SK-N-SH (cell line): ENCODE measurements around the gene XK. TPM values are rescaled to one million over a fixed set of nuclear protein-coding genes. Genes with fewer than 3 reads are reported as not detected.

ENCODE experiments used
- CTCF ChIA-PET: fragments of 300-600, 350-600 bp; formaldehyde crosslinking; extraction: SDS; loops from one replicate; lab custom pipeline; 2021; lab: Yijun Ruan, JAX
- POLR2A ChIA-PET: fragments of 350-600 bp; sonication (Branson Sonifier 250); formaldehyde crosslinking; extraction: SDS; loops from one replicate; lab custom pipeline; 2020; ENCODE audit warnings: antibody characterized with exemption, inconsistent platforms; lab: Yijun Ruan, JAX
- DNase-seq: peaks from one replicate; pipeline ENCODE4 v3.0.0; 2012
- H2AFZ ChIP-seq: fragments of 200-600 bp; sonication (generic); 2 replicates; pipeline ENCODE4 v1.8.1; 2016; ENCODE audit warnings: antibody characterized with exemption, mild to moderate bottlenecking, low read depth
- H3F3A ChIP-seq: fragments of 200-600 bp; sonication (generic); replicated peaks from 2 replicates; pipeline ENCODE3; 2016; ENCODE audit warnings: antibody characterized with exemption, mild to moderate bottlenecking; ENCODE audit not compliant: insufficient read depth
- H3K27ac ChIP-seq, 2 experiments: fragments of 200-500 bp in 1 of 2; fragments of 200-600 bp in 1 of 2; sonication (Bioruptor generic) in 1 of 2; sonication (generic), shearing (Covaris generic) in 1 of 2; 2 replicates each; pipeline versions ENCODE4 v1.5.1 to v1.6.1; 2014 to 2016; ENCODE audit warnings: low read depth in 2 of 2, inconsistent platforms in 1 of 2, low read length in 1 of 2, mild to moderate bottlenecking in 1 of 2, mixed read lengths in 1 of 2
- H3K27me3 ChIP-seq: fragments of 200-600 bp; sonication (generic), shearing (Covaris generic); 2 replicates; pipeline ENCODE4 v1.6.1; 2016; ENCODE audit warnings: mixed run types; ENCODE audit not compliant: insufficient read depth
- H3K36me3 ChIP-seq, 2 experiments: fragments of 200-500 bp in 1 of 2; fragments of 200-600 bp in 1 of 2; sonication (Bioruptor generic) in 1 of 2; sonication (generic) in 1 of 2; replicated peaks in 1 of 2; 2 replicates each; pipeline versions ENCODE3 to v1.5.1; 2014 to 2016; ENCODE audit warnings: low read length in 1 of 2, mild to moderate bottlenecking in 1 of 2; ENCODE audit not compliant: insufficient read depth in 2 of 2, control insufficient read depth in 1 of 2
- H3K4me1 ChIP-seq, 2 experiments: fragments of 200-500 bp in 1 of 2; fragments of 200-600 bp in 1 of 2; sonication (Bioruptor generic) in 1 of 2; sonication (generic), shearing (Covaris generic) in 1 of 2; 2 replicates each; pipeline versions ENCODE4 v1.5.1 to v1.6.1; 2014 to 2016; ENCODE audit warnings: low read depth in 1 of 2, low read length in 1 of 2, mixed run types in 1 of 2; ENCODE audit not compliant: insufficient read depth in 2 of 2, control insufficient read depth in 1 of 2
- H3K4me2 ChIP-seq: fragments of 200-600 bp; sonication (generic), shearing (Covaris generic); 2 replicates; pipeline ENCODE4 v1.6.1; 2017; ENCODE audit warnings: mixed run types
- H3K4me3 ChIP-seq, 2 experiments: fragments of 200-500 bp in 1 of 2; fragments of 200-600 bp in 1 of 2; sonication (Bioruptor generic) in 1 of 2; sonication (generic), shearing (Covaris generic) in 1 of 2; 2 replicates each; pipeline versions ENCODE4 v1.5.1 to v1.8.1; 2014 to 2016; ENCODE audit warnings: low read depth in 2 of 2, inconsistent platforms in 1 of 2, low read length in 1 of 2, mild to moderate bottlenecking in 1 of 2, mixed read lengths in 1 of 2, moderate library complexity in 1 of 2
- H3K79me2 ChIP-seq: fragments of 200-600 bp; sonication (generic); 2 replicates; pipeline ENCODE4 v1.8.1; 2017; ENCODE audit warnings: mild to moderate bottlenecking; ENCODE audit not compliant: insufficient read depth
- H3K9ac ChIP-seq: fragments of 200-600 bp; sonication (generic); 2 replicates; pipeline ENCODE4 v1.6.1; 2017; ENCODE audit warnings: mixed run types
- H3K9me2 ChIP-seq: fragments of 200-600 bp; sonication (generic); 2 replicates; pipeline ENCODE4 v1.6.1; 2017; ENCODE audit warnings: mixed run types
- H3K9me3 ChIP-seq: fragments of 200-600 bp; sonication (generic); 2 replicates; pipeline ENCODE4 v1.6.1; 2017; ENCODE audit warnings: mixed run types, mild to moderate bottlenecking, moderate library complexity
- H4K20me1 ChIP-seq: fragments of 200-600 bp; sonication (generic); 2 replicates; pipeline ENCODE4 v1.6.1; 2017; ENCODE audit warnings: mild to moderate bottlenecking, mixed run types; ENCODE audit not compliant: insufficient read depth
- CHD2 ChIP-seq: fragments of 150-350 bp; IDR thresholded peaks from 2 replicates; pipeline ENCODE4 v1.6.1; 2018; ENCODE audit warnings: low read length; ENCODE audit not compliant: partially characterized antibody
- EZH2phosphoT487 ChIP-seq: fragments of 200-600 bp; sonication (generic); IDR thresholded peaks from 2 replicates; pipeline ENCODE4 v1.6.1; 2017; ENCODE audit warnings: low read depth, mixed run types, mild to moderate bottlenecking, antibody characterized with exemption, moderate library complexity, borderline replicate concordance
- FOSL2 ChIP-seq: IDR thresholded peaks from 2 replicates; pipeline ENCODE4 v1.4.0; 2012; ENCODE audit warnings: low read depth, mild to moderate bottlenecking, moderate library complexity, borderline replicate concordance
- FOXM1 ChIP-seq: IDR thresholded peaks from 2 replicates; pipeline ENCODE4 v1.4.0; 2012; ENCODE audit warnings: low read depth, mild to moderate bottlenecking
- GABPA ChIP-seq: IDR thresholded peaks from 2 replicates; pipeline ENCODE4 v1.4.0; 2012; ENCODE audit warnings: low read depth, mild to moderate bottlenecking
- GATA2 ChIP-seq: sonication (generic); formaldehyde crosslinking; IDR thresholded peaks from 2 replicates; pipeline ENCODE4 v1.5.0; 2020; ENCODE audit warnings: mild to moderate bottlenecking, missing genetic modification reagents
- IRF3 ChIP-seq: fragments of 150-350 bp; IDR thresholded peaks from 2 replicates; pipeline ENCODE4 v1.6.1; 2016; ENCODE audit warnings: mild to moderate bottlenecking, low read depth, low read length
- MEF2A ChIP-seq: IDR thresholded peaks from 2 replicates; pipeline ENCODE4 v1.4.0; 2012; ENCODE audit warnings: low read depth, borderline replicate concordance
- MXI1 ChIP-seq: IDR thresholded peaks from 2 replicates; pipeline ENCODE4 v1.6.1; 2012; ENCODE audit warnings: mild to moderate bottlenecking, low read depth, low read length, improper control_type of control experiment
- NFIC ChIP-seq: IDR thresholded peaks from 2 replicates; pipeline ENCODE4 v1.4.0; 2012; ENCODE audit warnings: borderline replicate concordance
- RAD21 ChIP-seq: IDR thresholded peaks from 2 replicates; pipeline ENCODE4 v1.6.1; 2012; ENCODE audit warnings: mild to moderate bottlenecking, low read length
- REST ChIP-seq: IDR thresholded peaks from 2 replicates; pipeline ENCODE4 v1.6.1; 2012; ENCODE audit warnings: mild to moderate bottlenecking, low read depth, low read length, moderate library complexity
- RFX5 ChIP-seq: IDR thresholded peaks from 2 replicates; pipeline ENCODE4 v1.6.1; 2012; ENCODE audit warnings: mild to moderate bottlenecking, improper control_type of control experiment, low read length
- SMC3 ChIP-seq: IDR thresholded peaks from 2 replicates; pipeline ENCODE4 v1.6.1; 2012; ENCODE audit warnings: low read depth, low read length, improper control_type of control experiment
- TAF1 ChIP-seq: IDR thresholded peaks from 2 replicates; pipeline ENCODE4 v1.6.1; 2012; ENCODE audit warnings: low read depth, mild to moderate bottlenecking, low read length, moderate library complexity, borderline replicate concordance
- TCF12 ChIP-seq: IDR thresholded peaks from 2 replicates; pipeline ENCODE4 v1.4.0; 2012
- TEAD4 ChIP-seq: IDR thresholded peaks from 2 replicates; pipeline ENCODE4 v1.4.0; 2012; ENCODE audit warnings: mild to moderate bottlenecking, borderline replicate concordance; ENCODE audit not compliant: insufficient read depth
- USF2 ChIP-seq: fragments of 150-350 bp; IDR thresholded peaks from 2 replicates; pipeline ENCODE4 v1.6.1; 2017; ENCODE audit warnings: antibody characterized with exemption, low read length, low read depth, borderline replicate concordance
- YY1 ChIP-seq: IDR thresholded peaks from 2 replicates; pipeline ENCODE4 v1.4.0; 2012; ENCODE audit warnings: low read depth, mild to moderate bottlenecking
- WGBS: methylation state at CpG from one replicate; pipeline ENCODE4 v1.1.6; 2017; ENCODE audit warnings: low lambda C conversion rate; 5-methylcytosine and 5-hydroxymethylcytosine counted together
- polyA plus RNA-seq, 3 experiments: library from polyadenylated mRNA; depleted of rRNA; stranded (reverse); fragments of >200 nt; gene quantifications; 2 replicates each; pipeline ENCODE4 v1.2.3, GENCODE V29; 2012

Gene XK
- polyA plus RNA-seq, 1 of the 3 experiments (the other 2 are of a cell fraction): not detected

GRCh38 chrX:37697169-37697760 is 11.7 kb downstream of the XK start:
- Histone ChIP-seq H2AFZ (no peak overlapping the region), H3K27ac (no peak overlapping the region), H4K20me1 (no peaks in the 10 kb centered on the region), H3K36me3 (no peaks in the 10 kb centered on the region), H3K27me3 (peaks cover 13% of the 10 kb centered on the region; the same call in 1 of the 2 replicates), H3K4me2 (no peak overlapping the region), H3K79me2 (no peaks in the 10 kb centered on the region), H3F3A (no peaks in the 10 kb centered on the region), H3K9me3 (no peaks in the 10 kb centered on the region)
- CTCF ChIA-PET: no interaction called here
- TF ChIP-seq TAF1 (no peak), EZH2phosphoT487 (no peak), FOXM1 (no peak), GABPA (no peak), IRF3 (no peak), FOSL2 (no peak), NFIC (no peak), RFX5 (no peak), CHD2 (no peak), YY1 (no peak), USF2 (no peak), MXI1 (no peak), TCF12 (no peak), SMC3 (no peak), TEAD4 (no peak), REST (no peak), MEF2A (no peak), GATA2 (CRISPR knock-in tag) (no peak), RAD21 (no peak)
- TF ChIP-seq, all 33 proteins: peak for 0
- no peak for DNase-seq
- no peak overlapping the region for H3K4me3 ChIP-seq
- POLR2A ChIA-PET: no interaction called here
- 16% methylated on average over 1 of the region's 1 CpG for WGBS
- H3K4me1 ChIP-seq: no peaks in the 10 kb centered on the region
- no peaks in the 10 kb centered on the region for H3K9me2 ChIP-seq
- H3K9ac ChIP-seq: no peak overlapping the region
